Astrocyte (in vitro differentiated cells and primary cell): ENCODE data around the gene CHGA.

Experiments
- EZH2 ChIP-seq: IDR thresholded peaks from 2 replicates; pipeline ENCODE4 v1.6.1; 2012; ENCODE audit warnings: mild to moderate bottlenecking, low read length, inconsistent platforms; ENCODE audit not compliant: insufficient read depth
- TF ChIP-seq, protein P1 (sequence below): IDR thresholded peaks from 2 replicates; pipeline ENCODE4 v1.5.1; 2011; ENCODE audit warnings: low read depth, mild to moderate bottlenecking, inconsistent platforms, low read length, moderate library complexity; ENCODE audit not compliant: insufficient read depth

GRCh38 chr14:92973261-92973797 is 50.4 kb downstream of the CHGA start:
- TF ChIP-seq, protein P1, sequence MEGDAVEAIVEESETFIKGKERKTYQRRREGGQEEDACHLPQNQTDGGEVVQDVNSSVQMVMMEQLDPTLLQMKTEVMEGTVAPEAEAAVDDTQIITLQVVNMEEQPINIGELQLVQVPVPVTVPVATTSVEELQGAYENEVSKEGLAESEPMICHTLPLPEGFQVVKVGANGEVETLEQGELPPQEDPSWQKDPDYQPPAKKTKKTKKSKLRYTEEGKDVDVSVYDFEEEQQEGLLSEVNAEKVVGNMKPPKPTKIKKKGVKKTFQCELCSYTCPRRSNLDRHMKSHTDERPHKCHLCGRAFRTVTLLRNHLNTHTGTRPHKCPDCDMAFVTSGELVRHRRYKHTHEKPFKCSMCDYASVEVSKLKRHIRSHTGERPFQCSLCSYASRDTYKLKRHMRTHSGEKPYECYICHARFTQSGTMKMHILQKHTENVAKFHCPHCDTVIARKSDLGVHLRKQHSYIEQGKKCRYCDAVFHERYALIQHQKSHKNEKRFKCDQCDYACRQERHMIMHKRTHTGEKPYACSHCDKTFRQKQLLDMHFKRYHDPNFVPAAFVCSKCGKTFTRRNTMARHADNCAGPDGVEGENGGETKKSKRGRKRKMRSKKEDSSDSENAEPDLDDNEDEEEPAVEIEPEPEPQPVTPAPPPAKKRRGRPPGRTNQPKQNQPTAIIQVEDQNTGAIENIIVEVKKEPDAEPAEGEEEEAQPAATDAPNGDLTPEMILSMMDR, result peak; percentile 37
- TF ChIP-seq EZH2, result no peak
